Measurements from ENCODE around the gene ATP7A. TPM values are rescaled to one million over a fixed set of nuclear protein-coding genes. Genes with fewer than 3 reads are reported as not detected.
"Not testable (repeated sequence)": the region's sequence is repeated elsewhere in the genome, so short reads cannot be mapped to it uniquely, and the experiment has no call there.

The ATP7A gene
- polyA plus RNA-seq, 1 of the 3 experiments (the other 2 are of a cell fraction) = 1.7 TPM

GRCh38 chrX:78064698-78065601 is 154.5 kb downstream of the ATP7A start:
- H2AFZ ChIP-seq (ENCODE audit: low read depth) = peak overlapping the region; percentile 39; the same call in 1 of the 2 replicates
- H3K9me2 ChIP-seq; H3K9ac ChIP-seq; DNase-seq; H3K36me3 ChIP-seq (replicated peaks in 1 of 2; ENCODE audit: control insufficient read depth in 1 of 2, insufficient read depth in 2 of 2, low read length in 1 of 2); H3K4me2 ChIP-seq; POLR2A ChIA-PET; H3K79me2 ChIP-seq (ENCODE audit: insufficient read depth); H3K9me3 ChIP-seq; H3K4me1 ChIP-seq (ENCODE audit: control insufficient read depth in 1 of 2, insufficient read depth in 2 of 2, low read depth in 1 of 2, low read length in 1 of 2); H3K27me3 ChIP-seq (ENCODE audit: insufficient read depth); H3K4me3 ChIP-seq (ENCODE audit: low read depth in 2 of 2, low read length in 1 of 2); H3F3A ChIP-seq (replicated peaks; ENCODE audit: insufficient read depth); H4K20me1 ChIP-seq (ENCODE audit: insufficient read depth); CTCF ChIA-PET: not testable (repeated sequence)
- peak overlapping the region in 1 of 2 experiments; percentile 61; a peak in 2 of 4 replicates for H3K27ac ChIP-seq (ENCODE audit: low read depth in 2 of 2, low read length in 1 of 2)
- TF ChIP-seq FOSL2 (IDR thresholded peaks at IDR 0.05; ENCODE audit: borderline replicate concordance, low read depth) (peak; percentile 77), JUND (IDR thresholded peaks at IDR 0.05) (peak; percentile 71), MAX (IDR thresholded peaks at IDR 0.05; ENCODE audit: low read depth) (peak; percentile 17; the same call in 1 of the 2 replicates), TCF12 (IDR thresholded peaks at IDR 0.05) (peak; percentile 39; the same call in 1 of the 2 replicates)
- 35% methylated on average over 6 of the region's 6 CpGs for WGBS (ENCODE audit: low lambda C conversion rate)

- no peaks in the 10 kb centered on the region for H3K4me1 ChIP-seq (ENCODE audit: control insufficient read depth in 1 of 2, insufficient read depth in 2 of 2, low read depth in 1 of 2, low read length in 1 of 2)
- no peak overlapping the region for H3K9ac ChIP-seq
- peaks cover 4% of the 10 kb centered on the region for H3F3A ChIP-seq (replicated peaks; ENCODE audit: insufficient read depth)
- POLR2A ChIA-PET = no interaction called here
- peak overlapping the region in 1 of 2 experiments; percentile 61; a peak in 1 of 4 replicates for H3K27ac ChIP-seq (ENCODE audit: low read depth in 2 of 2, low read length in 1 of 2)
- no peaks in the 10 kb centered on the region for H3K27me3 ChIP-seq (ENCODE audit: insufficient read depth)
- H3K79me2 ChIP-seq (ENCODE audit: insufficient read depth) = no peaks in the 10 kb centered on the region
- 62% methylated on average over 1 of the region's 1 CpG for WGBS (ENCODE audit: low lambda C conversion rate)
- H3K9me3 ChIP-seq = peaks cover 3% of the 10 kb centered on the region; the same call in 1 of the 2 replicates
- H3K4me2 ChIP-seq = no peak overlapping the region
- no peak for TF ChIP-seq RAD21 (IDR thresholded peaks at IDR 0.05; ENCODE audit: low read length)
- TF ChIP-seq SMC3 (IDR thresholded peaks at IDR 0.05; ENCODE audit: low read depth, low read length) = no peak
- TF ChIP-seq FOXJ3 (CRISPR knock-in tag; IDR thresholded peaks at IDR 0.05) = no peak
- TF ChIP-seq TEAD4 (IDR thresholded peaks at IDR 0.05; ENCODE audit: borderline replicate concordance, insufficient read depth) = no peak
- no peak for TF ChIP-seq TCF12 (IDR thresholded peaks at IDR 0.05)
- no peak for TF ChIP-seq ZBTB33 (IDR thresholded peaks at IDR 0.05; ENCODE audit: borderline replicate concordance, low read depth)
- TF ChIP-seq FOXM1 (IDR thresholded peaks at IDR 0.05; ENCODE audit: low read depth) = no peak
- no peak for TF ChIP-seq REST (IDR thresholded peaks at IDR 0.05; ENCODE audit: low read depth, low read length)
- no peak for TF ChIP-seq ELF1 (IDR thresholded peaks at IDR 0.05)
- TF ChIP-seq FOSL2 (IDR thresholded peaks at IDR 0.05; ENCODE audit: borderline replicate concordance, low read depth) = no peak
- no peak for TF ChIP-seq CTCF (IDR thresholded peaks at IDR 0.05)
- no peaks in the 10 kb centered on the region for H3K9me2 ChIP-seq
- H4K20me1 ChIP-seq (ENCODE audit: insufficient read depth) = no peaks in the 10 kb centered on the region
- no peak for DNase-seq
- H3K36me3 ChIP-seq (replicated peaks in 1 of 2; ENCODE audit: control insufficient read depth in 1 of 2, insufficient read depth in 2 of 2, low read length in 1 of 2) = no peaks in the 10 kb centered on the region
- H2AFZ ChIP-seq (ENCODE audit: low read depth) = no peak overlapping the region
- H3K4me3 ChIP-seq (ENCODE audit: low read depth in 2 of 2, low read length in 1 of 2) = no peak overlapping the region
- CTCF ChIA-PET = no interaction called here
Observed at GRCh38 chrX:78066110-78066509, 155.6 kb downstream of the ATP7A start.
